Breast epithelium (tissue), 4 donors: ENCODE results near the gene HDAC7. TPM values are rescaled to one million over a fixed set of nuclear protein-coding genes. Genes with fewer than 3 reads are reported as not detected.

Experiments
- DNase-seq, 2 donors: peaks; one replicate each; pipeline ENCODE4 v3.0.0-alpha.2; 2019; ENCODE audit warnings: low spot score in 2 of 2
- H3K27ac ChIP-seq, 2 donors: fragments of 200-600 bp; sonication (generic) in 1 of 2; one replicate each; pipeline ENCODE4 v1.5.1; 2016 to 2019; ENCODE audit warnings: mild to moderate bottlenecking in 1 of 2
- H3K27me3 ChIP-seq, 2 donors: fragments of 200-600 bp; sonication (generic) in 1 of 2; one replicate each; pipeline versions ENCODE4 v1.5.1 to v1.6.0; 2017 to 2019; ENCODE audit warnings: control low read depth in 1 of 2, mild to moderate bottlenecking in 1 of 2
- H3K36me3 ChIP-seq: fragments of 200-600 bp; one replicate; pipeline ENCODE4 v1.5.1; 2019
- H3K4me1 ChIP-seq, 2 donors: fragments of 200-600 bp; sonication (generic); one replicate each; pipeline ENCODE4 v1.5.1; 2016 to 2019; ENCODE audit warnings: control low read depth in 1 of 2
- H3K4me3 ChIP-seq, 3 donors: fragments of 200-600 bp; sonication (generic); 1 replicate in 2 of 3; 2 replicates in 1 of 3; pipeline ENCODE4 v1.5.1; 2016 to 2019; ENCODE audit warnings: mild to moderate bottlenecking in 3 of 3, moderate library complexity in 2 of 3
- H3K9me3 ChIP-seq, 2 donors: fragments of 200-600 bp; sonication (generic) in 1 of 2; one replicate each; pipeline ENCODE4 v1.5.1; 2016 to 2019; ENCODE audit warnings: control low read depth in 1 of 2
- POLR2A ChIP-seq: fragments of 450-650 bp; IDR thresholded peaks from one replicate; pipeline ENCODE4 v1.6.1; 2016; ENCODE audit warnings: antibody characterized with exemption, mild to moderate bottlenecking, moderate library complexity
- POLR2AphosphoS5 ChIP-seq, 3 donors: sonication (generic); formaldehyde crosslinking; IDR thresholded peaks; one replicate each; pipeline ENCODE4 v1.6.1; 2017; ENCODE audit warnings: antibody characterized with exemption in 3 of 3
- intact Hi-C: fragments of 100-400 bp; cut with DNase I; formaldehyde crosslinking; loops from one replicate; pipeline ENCODE4 v1.15.1; 2023; ENCODE audit warnings: low total_unique reads
- total RNA-seq, 3 donors: library from RNA; depleted of rRNA; stranded (reverse); fragments of >200 nt; gene quantifications; one replicate each; pipeline ENCODE4 v1.1.0, GENCODE V29; 2016
- TF ChIP-seq, protein P1 (sequence below), 3 donors: fragments of 450-650 bp; IDR thresholded peaks; one replicate each; pipeline ENCODE4 v1.5.1; 2016 to 2017; ENCODE audit warnings: antibody characterized with exemption in 3 of 3, mild to moderate bottlenecking in 3 of 3, moderate library complexity in 3 of 3

The HDAC7 gene
- total RNA-seq, 3 donors from 2014 or later: 37.6 to 77.0 (median 44.9) TPM

DNA sequence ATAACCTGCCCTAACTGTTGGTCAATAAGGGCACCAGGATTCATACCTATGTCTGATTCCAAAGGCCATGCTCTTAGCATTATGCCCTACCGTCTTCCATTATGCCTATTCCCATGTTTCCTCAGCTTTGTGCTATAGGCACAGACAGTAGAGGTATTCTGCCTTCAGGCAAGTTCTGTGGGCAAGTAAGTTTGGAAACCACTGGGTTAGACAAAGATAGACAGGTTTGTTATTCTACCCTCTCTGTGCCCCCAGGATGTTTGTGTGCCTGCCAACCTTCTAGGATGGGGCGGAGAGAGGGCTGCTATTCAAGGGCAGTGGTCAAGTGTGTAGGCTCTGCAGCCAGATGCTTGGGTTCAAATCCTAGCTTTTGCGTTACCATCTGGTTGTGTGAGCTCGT lies 65.6 kb downstream of the HDAC7 start:
- Histone ChIP-seq H3K36me3 (no peaks in the 10 kb centered on the region), H3K27ac (peak overlapping the region; percentile 88 to 95), H3K9me3 (no peaks in the 10 kb centered on the region), H3K4me1 (peaks cover 24 to 27% of the 10 kb centered on the region in 2 donors), H3K27me3 (no peaks in the 10 kb centered on the region), H3K4me3 (peak overlapping the region; percentile 3 to 70 (median 60))
- DNase-seq: no peak
- intact Hi-C loops: no loop called here
- TF ChIP-seq POLR2A (no peak), POLR2AphosphoS5 (IDR thresholded peaks at IDR 0.05) (no peak)

DNA sequence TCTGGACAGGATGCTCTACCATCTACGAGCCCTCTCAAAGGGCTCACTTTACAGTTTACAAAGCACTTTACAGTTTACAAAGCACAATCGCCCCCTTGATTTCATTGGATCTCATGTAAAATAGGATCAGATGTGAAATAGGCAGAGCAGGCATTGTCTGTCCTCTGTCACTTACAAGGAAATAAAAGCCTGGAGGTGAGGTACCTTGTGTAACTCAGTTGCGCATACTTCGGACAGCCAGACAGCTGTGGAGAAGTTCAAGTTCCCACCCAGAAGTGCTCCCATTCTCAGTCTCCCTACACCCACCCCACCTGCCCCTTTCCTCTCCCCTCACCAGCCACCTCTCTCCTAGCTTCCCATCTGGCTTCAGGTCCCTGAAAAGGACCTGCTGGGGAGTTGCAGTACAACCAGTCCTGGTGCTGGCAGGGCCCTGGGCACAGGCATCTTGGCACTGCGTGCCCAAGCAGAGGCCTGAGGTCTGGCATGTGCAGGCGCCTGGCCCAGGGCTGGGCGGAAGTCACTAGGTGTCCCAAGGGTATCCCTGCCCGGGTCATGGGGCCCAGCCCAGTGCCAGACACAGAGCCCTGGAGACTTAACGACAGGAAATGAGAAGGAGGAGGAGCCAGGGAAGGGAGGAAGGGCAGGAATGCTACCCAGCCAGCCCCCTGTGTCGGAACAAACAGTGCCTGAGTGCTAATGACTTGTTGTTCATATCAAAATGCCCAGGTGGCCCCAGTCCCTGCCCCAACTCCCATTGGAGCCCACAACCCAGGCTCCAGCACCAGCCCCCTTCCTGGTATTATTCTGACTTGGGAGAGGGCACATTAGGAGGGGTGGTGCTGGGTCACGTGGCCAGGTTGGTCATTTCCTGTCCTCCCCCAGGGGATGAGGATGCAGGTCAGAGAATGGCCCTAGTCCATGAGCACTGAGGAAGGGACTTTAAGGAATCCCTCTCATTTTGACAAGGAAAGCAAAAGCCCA lies 66.4 kb downstream of the HDAC7 start:
- no peaks in the 10 kb centered on the region for H3K9me3 ChIP-seq
- intact Hi-C loops: no loop called here
- H3K27ac ChIP-seq: peak overlapping the region; percentile 88 to 95
- peaks cover 21 to 27% of the 10 kb centered on the region in 2 donors for H3K4me1 ChIP-seq
- H3K27me3 ChIP-seq: no peaks in the 10 kb centered on the region
- peak overlapping the region in 1 of 3 donors; percentile 70 for H3K4me3 ChIP-seq
- peak; percentile 85 to 98 for DNase-seq
- TF ChIP-seq, protein P1, sequence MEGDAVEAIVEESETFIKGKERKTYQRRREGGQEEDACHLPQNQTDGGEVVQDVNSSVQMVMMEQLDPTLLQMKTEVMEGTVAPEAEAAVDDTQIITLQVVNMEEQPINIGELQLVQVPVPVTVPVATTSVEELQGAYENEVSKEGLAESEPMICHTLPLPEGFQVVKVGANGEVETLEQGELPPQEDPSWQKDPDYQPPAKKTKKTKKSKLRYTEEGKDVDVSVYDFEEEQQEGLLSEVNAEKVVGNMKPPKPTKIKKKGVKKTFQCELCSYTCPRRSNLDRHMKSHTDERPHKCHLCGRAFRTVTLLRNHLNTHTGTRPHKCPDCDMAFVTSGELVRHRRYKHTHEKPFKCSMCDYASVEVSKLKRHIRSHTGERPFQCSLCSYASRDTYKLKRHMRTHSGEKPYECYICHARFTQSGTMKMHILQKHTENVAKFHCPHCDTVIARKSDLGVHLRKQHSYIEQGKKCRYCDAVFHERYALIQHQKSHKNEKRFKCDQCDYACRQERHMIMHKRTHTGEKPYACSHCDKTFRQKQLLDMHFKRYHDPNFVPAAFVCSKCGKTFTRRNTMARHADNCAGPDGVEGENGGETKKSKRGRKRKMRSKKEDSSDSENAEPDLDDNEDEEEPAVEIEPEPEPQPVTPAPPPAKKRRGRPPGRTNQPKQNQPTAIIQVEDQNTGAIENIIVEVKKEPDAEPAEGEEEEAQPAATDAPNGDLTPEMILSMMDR (IDR thresholded peaks at IDR 0.05): peak; percentile 30 to 65 (median 45)
- TF ChIP-seq POLR2AphosphoS5 (IDR thresholded peaks at IDR 0.05) (peak; percentile 81 to 87 (median 83)), POLR2A (no peak)
- H3K36me3 ChIP-seq: no peaks in the 10 kb centered on the region

DNA sequence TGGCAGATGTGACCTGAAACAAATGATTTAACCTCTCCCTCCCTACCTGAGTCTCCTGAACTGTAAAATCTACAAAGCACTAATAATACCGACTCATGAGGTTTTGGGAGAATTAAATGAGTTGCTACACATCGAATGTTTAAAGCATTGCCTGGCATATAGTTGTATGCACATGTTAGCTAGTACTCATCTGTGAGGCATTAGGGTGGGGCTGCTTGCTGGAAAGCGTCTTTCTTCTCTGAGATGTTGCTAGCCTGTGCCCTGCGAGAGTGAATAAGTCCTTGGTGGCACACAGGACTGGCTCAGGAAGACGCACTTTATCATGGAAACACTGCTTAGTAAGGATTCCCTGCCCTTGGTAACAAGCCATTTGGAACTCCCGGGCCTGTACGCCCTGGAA lies 67.2 kb downstream of the HDAC7 start:
- Histone ChIP-seq H3K4me1 (peaks cover 16 to 27% of the 10 kb centered on the region in 2 donors), H3K27ac (peak overlapping the region; percentile 88 to 95), H3K27me3 (no peaks in the 10 kb centered on the region), H3K9me3 (no peaks in the 10 kb centered on the region), H3K4me3 (peak overlapping the region in 1 of 3 donors; percentile 36), H3K36me3 (no peaks in the 10 kb centered on the region)
- no peak for DNase-seq
- intact Hi-C loops: no loop called here
- no peak for TF ChIP-seq POLR2AphosphoS5 (IDR thresholded peaks at IDR 0.05)
- TF ChIP-seq, protein P1 (IDR thresholded peaks at IDR 0.05): no peak

DNA sequence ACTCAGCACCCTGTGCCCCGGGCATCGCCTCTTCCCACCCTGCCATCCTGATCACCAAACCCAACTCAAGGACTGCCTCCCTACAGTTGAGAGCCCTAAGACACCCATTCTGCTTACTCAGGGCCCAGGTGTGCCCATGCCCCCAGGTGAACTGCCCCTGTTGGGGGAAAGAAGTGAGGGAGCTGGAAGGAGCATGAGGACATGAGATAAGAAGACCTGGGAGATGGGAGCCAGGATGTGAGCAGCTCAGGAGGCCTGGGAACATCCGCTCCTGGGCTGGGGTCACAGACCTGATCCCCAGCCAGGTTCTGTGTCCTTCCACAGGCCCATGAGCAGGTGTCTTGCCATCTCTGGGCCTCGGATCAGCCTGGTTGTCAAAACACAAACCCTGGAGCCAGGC lies 67.6 kb downstream of the HDAC7 start:
- peaks cover 16 to 27% of the 10 kb centered on the region in 2 donors for H3K4me1 ChIP-seq
- intact Hi-C loops: no loop called here
- TF ChIP-seq POLR2A: no peak
- TF ChIP-seq POLR2AphosphoS5 (IDR thresholded peaks at IDR 0.05): no peak

DNA sequence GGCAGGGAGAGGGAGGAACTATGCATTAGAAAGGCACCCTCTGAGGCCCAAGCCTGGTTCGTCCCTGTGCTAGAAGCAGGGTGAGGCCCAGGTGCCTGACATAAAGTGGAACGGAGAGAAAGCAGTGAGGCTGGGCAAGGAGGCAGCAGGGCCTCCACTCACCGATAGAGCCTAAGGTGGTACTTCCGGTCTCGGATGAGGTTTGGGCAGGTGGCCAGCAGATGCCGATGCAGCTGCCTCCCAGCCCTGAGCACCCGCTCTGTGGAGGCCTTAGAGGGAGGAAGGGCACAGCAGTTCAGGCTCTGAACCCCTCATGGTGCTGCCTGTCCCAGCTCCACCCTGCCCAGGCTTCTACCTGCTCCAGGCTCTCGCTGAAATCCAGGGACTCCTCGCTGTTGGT lies 68.1 kb downstream of the HDAC7 start:
- Histone ChIP-seq H3K27me3 (no peaks in the 10 kb centered on the region), H3K9me3 (no peaks in the 10 kb centered on the region), H3K27ac (peak overlapping the region in 1 of 2 donors; percentile 95), H3K36me3 (no peaks in the 10 kb centered on the region), H3K4me3 (no peak overlapping the region), H3K4me1 (peaks cover 16 to 27% of the 10 kb centered on the region in 2 donors)
- TF ChIP-seq, protein P1 (IDR thresholded peaks at IDR 0.05): no peak
- no peak for TF ChIP-seq POLR2A
- TF ChIP-seq POLR2AphosphoS5 (IDR thresholded peaks at IDR 0.05): no peak
- intact Hi-C loops: no loop called here
- no peak for DNase-seq

More for the DNA sequence above, 67.6 kb downstream of the HDAC7 start:
- Histone ChIP-seq H3K36me3 (no peaks in the 10 kb centered on the region), H3K4me3 (no peak overlapping the region), H3K9me3 (no peaks in the 10 kb centered on the region), H3K27me3 (no peaks in the 10 kb centered on the region), H3K27ac (peak overlapping the region; percentile 88 to 95)
- DNase-seq: no peak

DNA sequence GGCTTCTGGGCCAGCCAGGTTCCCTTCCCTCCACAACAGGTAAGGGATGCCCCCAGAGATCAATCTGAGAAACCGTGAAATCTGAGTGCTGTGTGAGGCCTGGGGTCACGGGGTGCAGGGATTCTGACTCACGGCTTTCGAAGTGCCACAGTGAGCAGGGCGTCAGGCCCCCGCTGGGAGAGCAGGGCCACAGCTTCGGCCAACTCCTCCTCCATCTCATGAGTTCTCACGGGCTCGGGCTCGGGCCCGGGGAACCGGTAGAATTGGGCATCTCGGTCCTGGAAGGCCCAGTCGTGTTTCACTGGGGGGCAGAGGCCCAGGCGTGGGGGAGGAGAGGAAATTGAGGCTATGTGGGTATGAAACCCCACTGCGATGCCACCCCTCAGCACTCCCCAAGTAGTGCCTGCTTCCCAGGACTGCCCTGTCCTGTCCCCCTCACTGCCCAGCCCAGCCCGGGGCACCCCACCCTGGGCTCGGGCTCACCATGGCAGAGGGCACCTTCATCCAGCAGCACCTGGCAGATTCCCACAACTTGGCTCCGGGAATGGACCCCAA lies 68.7 kb downstream of the HDAC7 start:
- H3K36me3 ChIP-seq: no peaks in the 10 kb centered on the region
- H3K4me1 ChIP-seq: peaks cover 16 to 26% of the 10 kb centered on the region in 2 donors
- TF ChIP-seq, protein P1 (IDR thresholded peaks at IDR 0.05): no peak
- TF ChIP-seq POLR2AphosphoS5 (IDR thresholded peaks at IDR 0.05) (no peak), POLR2A (no peak)
- H3K9me3 ChIP-seq: no peaks in the 10 kb centered on the region
- H3K27me3 ChIP-seq: no peaks in the 10 kb centered on the region
- H3K4me3 ChIP-seq: no peak overlapping the region
- no peak for DNase-seq
- intact Hi-C loops: no loop called here
- H3K27ac ChIP-seq: peak overlapping the region in 1 of 2 donors; percentile 95
